ENCODE measurements around the gene PRPS1L1.

GRCh38 chr7:18045171-18045570, 17.5 kb upstream of the PRPS1L1 start:
- TF ChIP-seq CTCF (IDR thresholded peaks at IDR 0.05) (no peak), EZH2 (IDR thresholded peaks at IDR 0.05) (no peak)

All from neural progenitor cell (in vitro differentiated cells).